ENCODE measurements around the gene WNT5B. TPM values are rescaled to one million over a fixed set of nuclear protein-coding genes. Genes with fewer than 3 reads are reported as not detected.
A peak's percentile ranks its signal among the peaks of the same experiment; 100 is the strongest.

WNT5B gene
- polyA plus RNA-seq, 1 of the 3 experiments (the other 2 are of a cell fraction): 29.3 TPM

GRCh38 chr12:1591543-1591942, 37.5 kb upstream of the WNT5B start:
- DNase-seq: peak; percentile 54
- H3K9ac ChIP-seq: peak overlapping the region; percentile 61; the same call in 1 of the 2 replicates
- H3K4me3 ChIP-seq (ENCODE audit: low read depth in 2 of 2, low read length in 1 of 2): peak overlapping the region; percentile 55 to 80
- H3K9me3 ChIP-seq: no peaks in the 10 kb centered on the region
- no peaks in the 10 kb centered on the region for H3K9me2 ChIP-seq
- H3K79me2 ChIP-seq (ENCODE audit: insufficient read depth): peaks cover 92% of the 10 kb centered on the region
- peaks cover 42% of the 10 kb centered on the region for H4K20me1 ChIP-seq (ENCODE audit: insufficient read depth)
- H3K27me3 ChIP-seq (ENCODE audit: insufficient read depth): no peaks in the 10 kb centered on the region
- peaks cover 33% of the 10 kb centered on the region in 2 experiments for H3K4me1 ChIP-seq (ENCODE audit: control insufficient read depth in 1 of 2, insufficient read depth in 2 of 2, low read depth in 1 of 2, low read length in 1 of 2)
- H3K27ac ChIP-seq (ENCODE audit: low read depth in 2 of 2, low read length in 1 of 2): peak overlapping the region; percentile 38 to 63
- ChIA-PET POLR2A (interaction anchor here (3.1 kb wide), 1 partner anchor 38 kb away, joined by 11 read pairs; the partner anchor contains the start of gene WNT5B), CTCF (interaction anchor here (0.6 to 4.2 kb wide), 4 partner anchors 8 to 1627 kb away, joined by 3 to 38 read pairs (median 13); partner anchors contain the start of gene WNT5B)
- peaks cover 10 to 14% of the 10 kb centered on the region in 2 experiments for H3K36me3 ChIP-seq (replicated peaks in 1 of 2; ENCODE audit: control insufficient read depth in 1 of 2, insufficient read depth in 2 of 2, low read length in 1 of 2)
- H3F3A ChIP-seq (replicated peaks; ENCODE audit: insufficient read depth): peaks cover 24% of the 10 kb centered on the region
- no peak overlapping the region for H2AFZ ChIP-seq (ENCODE audit: low read depth)
- H3K4me2 ChIP-seq: peak overlapping the region; percentile 99
- 16% methylated on average over 4 of the region's 4 CpGs for WGBS (ENCODE audit: low lambda C conversion rate)
- peak; percentile 38 for TF ChIP-seq CHD2 (IDR thresholded peaks at IDR 0.05; ENCODE audit: low read length, partially characterized antibody)
- TF ChIP-seq PBX3 (IDR thresholded peaks at IDR 0.05): no peak
- 0 out of 2 replicates have a peak, but pooled peaks have one; percentile 41 for TF ChIP-seq RCOR1 (IDR thresholded peaks at IDR 0.05; ENCODE audit: low read length)
- TF ChIP-seq EP300 (IDR thresholded peaks at IDR 0.05; ENCODE audit: borderline replicate concordance in 1 of 2, low read depth in 1 of 2, low read length in 1 of 2): peak in 1 of 2 experiments; percentile 19; a peak in 1 of 4 replicates
- no peak for TF ChIP-seq RFX5 (IDR thresholded peaks at IDR 0.05; ENCODE audit: low read length)
- peak; percentile 47; the same call in 1 of the 2 replicates for TF ChIP-seq GATA2 (CRISPR knock-in tag; IDR thresholded peaks at IDR 0.05)

- Histone ChIP-seq H3K4me3 (ENCODE audit: low read depth in 2 of 2, low read length in 1 of 2) (peak overlapping the region; percentile 76 to 80), H3K9ac (peak overlapping the region; percentile 61; the same call in 1 of the 2 replicates), H3K9me2 (no peaks in the 10 kb centered on the region), H3K4me1 (ENCODE audit: control insufficient read depth in 1 of 2, insufficient read depth in 2 of 2, low read depth in 1 of 2, low read length in 1 of 2) (peaks cover 30 to 33% of the 10 kb centered on the region in 2 experiments), H4K20me1 (ENCODE audit: insufficient read depth) (peaks cover 42% of the 10 kb centered on the region), H2AFZ (ENCODE audit: low read depth) (no peak overlapping the region), H3K4me2 (peak overlapping the region; percentile 99), H3F3A (replicated peaks; ENCODE audit: insufficient read depth) (peaks cover 15% of the 10 kb centered on the region), H3K36me3 (replicated peaks in 1 of 2; ENCODE audit: control insufficient read depth in 1 of 2, insufficient read depth in 2 of 2, low read length in 1 of 2) (peaks cover 10 to 14% of the 10 kb centered on the region in 2 experiments), H3K9me3 (no peaks in the 10 kb centered on the region), H3K27me3 (ENCODE audit: insufficient read depth) (no peaks in the 10 kb centered on the region), H3K27ac (ENCODE audit: low read depth in 2 of 2, low read length in 1 of 2) (peak overlapping the region; percentile 55 to 56), H3K79me2 (ENCODE audit: insufficient read depth) (peaks cover 91% of the 10 kb centered on the region)
- ChIA-PET POLR2A (interaction anchor here (1.2 to 3.1 kb wide), 2 partner anchors 37 to 643 kb away, joined by 4 to 11 read pairs; partner anchors contain the start of genes RAD52 and WNT5B), CTCF (interaction anchor here (0.7 to 4.5 kb wide), 15 partner anchors 9 to 1023 kb away, joined by 3 to 38 read pairs (median 5); partner anchors contain the start of genes RAD52 and WNT5B)
- WGBS (ENCODE audit: low lambda C conversion rate): 14% methylated on average over 16 of the region's 27 CpGs
- peak; percentile 66 for DNase-seq
- TF ChIP-seq TAF1 (IDR thresholded peaks at IDR 0.05; ENCODE audit: borderline replicate concordance, low read depth, low read length): no peak
- no peak for TF ChIP-seq JUND (IDR thresholded peaks at IDR 0.05)
- TF ChIP-seq PBX3 (IDR thresholded peaks at IDR 0.05): no peak
- TF ChIP-seq IRF3 (IDR thresholded peaks at IDR 0.05; ENCODE audit: low read depth, low read length): no peak
- TF ChIP-seq MXI1 (IDR thresholded peaks at IDR 0.05; ENCODE audit: low read depth, low read length): peak; percentile 45
- 0 out of 2 replicates have a peak, but pooled peaks have one; percentile 14 for TF ChIP-seq MAX (IDR thresholded peaks at IDR 0.05; ENCODE audit: low read depth)
- no peak for TF ChIP-seq RXRA (IDR thresholded peaks at IDR 0.05; ENCODE audit: borderline replicate concordance, low read depth)
- no peak for TF ChIP-seq YY1 (IDR thresholded peaks at IDR 0.05; ENCODE audit: low read depth)
- TF ChIP-seq USF2 (IDR thresholded peaks at IDR 0.05; ENCODE audit: borderline replicate concordance, low read depth, low read length): no peak
- no peak for TF ChIP-seq FOSL2 (IDR thresholded peaks at IDR 0.05; ENCODE audit: borderline replicate concordance, low read depth)
- TF ChIP-seq USF1 (IDR thresholded peaks at IDR 0.05; ENCODE audit: borderline replicate concordance, low read depth): no peak
- TF ChIP-seq EP300 (IDR thresholded peaks at IDR 0.05; ENCODE audit: borderline replicate concordance in 1 of 2, low read depth in 1 of 2, low read length in 1 of 2): 0 out of 4 replicates have a peak, but pooled peaks of 1 of the 2 experiments have one; percentile 9
- TF ChIP-seq NRF1 (IDR thresholded peaks at IDR 0.05; ENCODE audit: low read depth, low read length): peak; percentile 24; the same call in 1 of the 2 replicates
Observed at GRCh38 chr12:1592444-1593173, 36.4 kb upstream of the WNT5B start.

Data from SK-N-SH (cell line).